ENCODE results near the gene SLC10A2. TPM values are rescaled to one million over a fixed set of nuclear protein-coding genes. Genes with fewer than 3 reads are reported as not detected.

SLC10A2 gene
- total and polyA plus RNA-seq, 2 of the 4 experiments (the other 2 are of a cell fraction) = not detected

DNA sequence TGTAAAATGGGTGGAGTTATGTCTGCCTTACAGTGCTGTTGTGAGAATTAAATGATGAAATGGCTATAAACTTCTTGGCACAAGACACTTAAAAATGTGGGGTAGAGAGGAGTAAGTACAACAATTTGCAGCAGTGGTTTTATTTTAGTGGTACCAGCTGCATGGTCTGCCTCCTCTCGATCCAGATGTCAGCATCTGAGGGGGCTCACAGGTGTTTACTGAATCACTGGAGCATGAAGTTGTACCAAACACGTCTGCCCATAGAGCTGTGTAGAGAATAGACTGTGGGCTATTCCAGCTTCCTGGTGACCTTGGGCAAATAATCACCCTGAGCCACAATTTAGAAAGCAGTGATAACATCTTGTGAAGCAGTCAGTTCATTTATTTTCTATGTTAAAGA is 11.1 kb downstream of the SLC10A2 start:
- Histone ChIP-seq H3K18ac (ENCODE audit: low read depth, low read length) (no peak overlapping the region), H3K27me3 (ENCODE audit: control insufficient read depth, insufficient read depth, low read length) (no peaks in the 10 kb centered on the region), H2AK9ac (replicated peaks; ENCODE audit: low read depth, low read length, poor library complexity) (no peak overlapping the region), H2BK120ac (ENCODE audit: low read depth, low read length) (no peak overlapping the region), H3K4me1 (ENCODE audit: control insufficient read depth, insufficient read depth, low read length) (no peaks in the 10 kb centered on the region), H3K4ac (ENCODE audit: low read depth, low read length) (no peak overlapping the region), H3K27ac (ENCODE audit: insufficient read depth, low read length) (no peak overlapping the region), H3K23ac (ENCODE audit: low read depth, low read length) (no peak overlapping the region), H3K36me3 (ENCODE audit: control insufficient read depth, insufficient read depth, low read length) (no peaks in the 10 kb centered on the region), H4K91ac (ENCODE audit: insufficient read depth, low read depth, low read length) (no peak overlapping the region), H2BK15ac (ENCODE audit: low read depth, low read length) (no peak overlapping the region), H3K4me3 (ENCODE audit: insufficient read depth, low read depth, low read length) (no peak overlapping the region), H3K79me1 (ENCODE audit: low read depth in 1 of 2, low read length in 2 of 2) (no peaks in the 10 kb centered on the region), H3K56ac (ENCODE audit: extremely low read depth, insufficient read depth, low read length) (no peak overlapping the region), H4K5ac (ENCODE audit: low read depth, low read length) (no peak overlapping the region), H3K14ac (replicated peaks; ENCODE audit: low read depth, low read length) (no peak overlapping the region), H3K9me3 (ENCODE audit: control insufficient read depth, insufficient read depth, low read length) (peaks cover 10% of the 10 kb centered on the region), H3K4me2 (ENCODE audit: low read depth, low read length) (no peak overlapping the region), H4K8ac (ENCODE audit: low read depth in 2 of 2, low read length in 2 of 2) (no peak overlapping the region), H4K20me1 (ENCODE audit: insufficient read depth, low read length) (no peaks in the 10 kb centered on the region), H2AK5ac (ENCODE audit: low read depth, low read length) (no peak overlapping the region), H3K9ac (ENCODE audit: low read depth, low read length) (no peak overlapping the region), H2AFZ (replicated peaks; ENCODE audit: low read length, poor library complexity) (no peak overlapping the region), H2BK20ac (ENCODE audit: low read depth, low read length) (no peak overlapping the region), H3K9me1 (ENCODE audit: insufficient read depth, low read length) (no peaks in the 10 kb centered on the region), H2BK5ac (ENCODE audit: low read depth, low read length, poor library complexity, severe bottlenecking) (no peak overlapping the region)
- no peak for ATAC-seq (ENCODE audit: low read depth)
- DNase-seq = no peak
- no CpG with 5 or more reads among the region's 2 CpGs for WGBS, 2 experiments (ENCODE audit: extremely low coverage in 2 of 2, insufficient read length in 1 of 2)
- TF ChIP-seq MAFK (IDR thresholded peaks at IDR 0.05; ENCODE audit: low read depth, low read length) (no peak), SMC3 (IDR thresholded peaks at IDR 0.05; ENCODE audit: low read depth, low read length) (no peak), CEBPB (IDR thresholded peaks at IDR 0.05; ENCODE audit: low read depth, low read length) (no peak), CHD1 (IDR thresholded peaks at IDR 0.05; ENCODE audit: low read depth, low read length) (no peak), BHLHE40 (IDR thresholded peaks at IDR 0.05; ENCODE audit: low read depth, low read length) (no peak), RCOR1 (IDR thresholded peaks at IDR 0.05; ENCODE audit: insufficient replicate concordance, low read length) (no peak), MAZ (IDR thresholded peaks at IDR 0.05; ENCODE audit: borderline replicate concordance, low read depth, low read length) (no peak), MXI1 (IDR thresholded peaks at IDR 0.05; ENCODE audit: borderline replicate concordance, low read depth, low read length) (no peak), RFX5 (IDR thresholded peaks at IDR 0.05; ENCODE audit: low read depth, low read length) (no peak), RAD21 (IDR thresholded peaks at IDR 0.05; ENCODE audit: low read length) (no peak), FOS (IDR thresholded peaks at IDR 0.05; ENCODE audit: low read depth, low read length) (no peak), NFE2L2 (IDR thresholded peaks at IDR 0.05; ENCODE audit: low read depth, low read length) (no peak)
- TF ChIP-seq, protein P1, sequence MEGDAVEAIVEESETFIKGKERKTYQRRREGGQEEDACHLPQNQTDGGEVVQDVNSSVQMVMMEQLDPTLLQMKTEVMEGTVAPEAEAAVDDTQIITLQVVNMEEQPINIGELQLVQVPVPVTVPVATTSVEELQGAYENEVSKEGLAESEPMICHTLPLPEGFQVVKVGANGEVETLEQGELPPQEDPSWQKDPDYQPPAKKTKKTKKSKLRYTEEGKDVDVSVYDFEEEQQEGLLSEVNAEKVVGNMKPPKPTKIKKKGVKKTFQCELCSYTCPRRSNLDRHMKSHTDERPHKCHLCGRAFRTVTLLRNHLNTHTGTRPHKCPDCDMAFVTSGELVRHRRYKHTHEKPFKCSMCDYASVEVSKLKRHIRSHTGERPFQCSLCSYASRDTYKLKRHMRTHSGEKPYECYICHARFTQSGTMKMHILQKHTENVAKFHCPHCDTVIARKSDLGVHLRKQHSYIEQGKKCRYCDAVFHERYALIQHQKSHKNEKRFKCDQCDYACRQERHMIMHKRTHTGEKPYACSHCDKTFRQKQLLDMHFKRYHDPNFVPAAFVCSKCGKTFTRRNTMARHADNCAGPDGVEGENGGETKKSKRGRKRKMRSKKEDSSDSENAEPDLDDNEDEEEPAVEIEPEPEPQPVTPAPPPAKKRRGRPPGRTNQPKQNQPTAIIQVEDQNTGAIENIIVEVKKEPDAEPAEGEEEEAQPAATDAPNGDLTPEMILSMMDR (conservative IDR thresholded peaks at IDR 0.05; ENCODE audit: low read depth, low read length) = no peak
- TF ChIP-seq, protein P2, sequence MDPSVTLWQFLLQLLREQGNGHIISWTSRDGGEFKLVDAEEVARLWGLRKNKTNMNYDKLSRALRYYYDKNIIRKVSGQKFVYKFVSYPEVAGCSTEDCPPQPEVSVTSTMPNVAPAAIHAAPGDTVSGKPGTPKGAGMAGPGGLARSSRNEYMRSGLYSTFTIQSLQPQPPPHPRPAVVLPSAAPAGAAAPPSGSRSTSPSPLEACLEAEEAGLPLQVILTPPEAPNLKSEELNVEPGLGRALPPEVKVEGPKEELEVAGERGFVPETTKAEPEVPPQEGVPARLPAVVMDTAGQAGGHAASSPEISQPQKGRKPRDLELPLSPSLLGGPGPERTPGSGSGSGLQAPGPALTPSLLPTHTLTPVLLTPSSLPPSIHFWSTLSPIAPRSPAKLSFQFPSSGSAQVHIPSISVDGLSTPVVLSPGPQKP (IDR thresholded peaks at IDR 0.05; ENCODE audit: borderline replicate concordance, low read depth, low read length) = no peak
- TF ChIP-seq, protein P3, sequence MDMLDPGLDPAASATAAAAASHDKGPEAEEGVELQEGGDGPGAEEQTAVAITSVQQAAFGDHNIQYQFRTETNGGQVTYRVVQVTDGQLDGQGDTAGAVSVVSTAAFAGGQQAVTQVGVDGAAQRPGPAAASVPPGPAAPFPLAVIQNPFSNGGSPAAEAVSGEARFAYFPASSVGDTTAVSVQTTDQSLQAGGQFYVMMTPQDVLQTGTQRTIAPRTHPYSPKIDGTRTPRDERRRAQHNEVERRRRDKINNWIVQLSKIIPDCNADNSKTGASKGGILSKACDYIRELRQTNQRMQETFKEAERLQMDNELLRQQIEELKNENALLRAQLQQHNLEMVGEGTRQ (IDR thresholded peaks at IDR 0.05; ENCODE audit: low read depth, low read length) = no peak
- POLR2A ChIA-PET (ENCODE audit: unreplicated experiment) = no interaction called here
- dilution Hi-C loops (cut with HindIII; ENCODE audit: low sequenced_read_pairs, unreplicated experiment) (no loop called here), intact Hi-C loops (cut with micrococcal nuclease) (no loop called here), in situ Hi-C loops (cut with MboI; ENCODE audit: low sequenced_read_pairs) (no loop called here)
- CTCF ChIA-PET = no interaction called here
- no TSS peak for BruUV-seq (replicated peaks)

Data from IMR-90 (cell line).